HepG2 (cell line): ENCODE measurements around the gene REPIN1. TPM values are rescaled to one million over a fixed set of nuclear protein-coding genes. Genes with fewer than 3 reads are reported as not detected.
A peak's percentile ranks its signal among the peaks of the same experiment; 100 is the strongest.

Source experiments
- NCOR1 ChIP-seq: fragments of 200-600 bp; sonication (generic); IDR thresholded peaks from 2 replicates; pipeline ENCODE4 v1.7.0; 2017; ENCODE audit warnings: antibody characterized with exemption, low read length, borderline replicate concordance
- NR2F1 ChIP-seq, 2 experiments: fragments of 450-650 bp in 1 of 2; formaldehyde crosslinking in 1 of 2; IDR thresholded peaks; 2 replicates each; pipeline versions ENCODE4 v1.5.0 to v1.6.1; 2016 to 2020; ENCODE audit warnings: mild to moderate bottlenecking in 1 of 2, missing compliant biosample characterization in 1 of 2, missing genetic modification reagents in 1 of 2, moderate library complexity in 1 of 2
- PRMT3 ChIP-seq: sonication (generic); formaldehyde crosslinking; IDR thresholded peaks from 2 replicates; pipeline ENCODE4 v1.8.1; 2022; ENCODE audit warnings: low read depth, mild to moderate bottlenecking, moderate library complexity, missing genetic modification reagents, borderline replicate concordance
- RORA ChIP-seq: sonication (generic); formaldehyde crosslinking; IDR thresholded peaks from 2 replicates; pipeline ENCODE4 v1.5.0; 2020; ENCODE audit warnings: mild to moderate bottlenecking, missing genetic modification reagents, moderate library complexity
- SAFB2 ChIP-seq: sonication (generic); formaldehyde crosslinking; IDR thresholded peaks from 2 replicates; pipeline ENCODE4 v1.5.1; 2020; ENCODE audit warnings: missing genetic modification reagents, low read depth, mild to moderate bottlenecking, borderline replicate concordance
- SATB2 ChIP-seq: sonication (generic); formaldehyde crosslinking; IDR thresholded peaks from 2 replicates; pipeline ENCODE4 v1.5.0; 2020; ENCODE audit warnings: missing genetic modification reagents
- U2AF1 ChIP-seq: fragments of 200-400 bp; formaldehyde crosslinking; optimal IDR thresholded peaks from 2 replicates; pipeline ENCODE3; 2017; ENCODE audit warnings: mild to moderate bottlenecking, low read depth, low read length
- ZIK1 ChIP-seq: sonication (generic); formaldehyde crosslinking; IDR thresholded peaks from 2 replicates; pipeline ENCODE4 v1.5.0; 2020; ENCODE audit warnings: mild to moderate bottlenecking, low read depth, missing genetic modification reagents, borderline replicate concordance
- ZNF101 ChIP-seq: sonication (generic); formaldehyde crosslinking; IDR thresholded peaks from 2 replicates; pipeline ENCODE4 v1.4.0; 2020; ENCODE audit warnings: mild to moderate bottlenecking, low read depth, missing genetic modification reagents, borderline replicate concordance
- ZNF34 ChIP-seq: sonication (generic); formaldehyde crosslinking; IDR thresholded peaks from 2 replicates; pipeline ENCODE4 v1.4.0; 2020; ENCODE audit warnings: mild to moderate bottlenecking, missing genetic modification reagents, borderline replicate concordance
- ZNF367 ChIP-seq: sonication (generic); formaldehyde crosslinking; IDR thresholded peaks from 2 replicates; pipeline ENCODE4 v1.4.0; 2020; ENCODE audit warnings: missing genetic modification reagents, borderline replicate concordance
- ZNF547 ChIP-seq: sonication (generic); formaldehyde crosslinking; IDR thresholded peaks from 2 replicates; pipeline ENCODE4 v1.5.1; 2020; ENCODE audit warnings: mild to moderate bottlenecking, missing genetic modification reagents
- ZNF652 ChIP-seq: IDR thresholded peaks from 2 replicates; pipeline ENCODE4 v1.6.1; 2016; ENCODE audit warnings: low read depth, borderline replicate concordance
- ZNF703 ChIP-seq: sonication (generic); formaldehyde crosslinking; IDR thresholded peaks from 2 replicates; pipeline ENCODE4 v1.5.1; 2020; ENCODE audit warnings: missing genetic modification reagents, mild to moderate bottlenecking, moderate library complexity, borderline replicate concordance
- polyA plus RNA-seq, 8 experiments: library from polyadenylated mRNA; depleted of rRNA in 3 of 8; stranded (reverse) in 7 of 8; unstranded in 1 of 8; fragments of >200 nt; fragmentation: Illumina TruSeq in 4 of 8; extraction: Trizol in 4 of 8; gene quantifications; 2 replicates each; pipeline versions ENCODE4 v1.2.1 to v1.2.3, GENCODE V29; 2011 to 2016; ENCODE audit warnings: low read depth in 4 of 8, missing spikeins in 1 of 8, mixed read lengths in 1 of 8; ENCODE audit not compliant: insufficient read depth in 1 of 8
- total RNA-seq, 5 experiments: library from RNA; depleted of rRNA; stranded (reverse); fragments of >200 nt; fragmentation: Illumina TruSeq; extraction: Trizol; gene quantifications; 2 replicates each; pipeline ENCODE4 v1.2.3, GENCODE V29; 2016; ENCODE audit warnings: low read depth in 1 of 5
- TF ChIP-seq, protein P1 (sequence below): sonication (generic); formaldehyde crosslinking; IDR thresholded peaks from 2 replicates; pipeline ENCODE4 v1.4.0; 2020; ENCODE audit warnings: missing genetic modification reagents
- TF ChIP-seq, protein P2 (sequence below): IDR thresholded peaks from 2 replicates; pipeline ENCODE4 v1.6.1; 2016; ENCODE audit warnings: missing genetic modification reagents, missing compliant biosample characterization
- TF ChIP-seq, protein P3 (sequence below): IDR thresholded peaks from 2 replicates; pipeline ENCODE4 v1.4.0; 2020; ENCODE audit warnings: mild to moderate bottlenecking, missing genetic modification reagents

The REPIN1 gene
- total and polyA plus RNA-seq, 2 of the 13 experiments (the other 11 are each of a cell fraction or from before 2014, with no cell fraction given): 69.9 to 108 TPM

DNA sequence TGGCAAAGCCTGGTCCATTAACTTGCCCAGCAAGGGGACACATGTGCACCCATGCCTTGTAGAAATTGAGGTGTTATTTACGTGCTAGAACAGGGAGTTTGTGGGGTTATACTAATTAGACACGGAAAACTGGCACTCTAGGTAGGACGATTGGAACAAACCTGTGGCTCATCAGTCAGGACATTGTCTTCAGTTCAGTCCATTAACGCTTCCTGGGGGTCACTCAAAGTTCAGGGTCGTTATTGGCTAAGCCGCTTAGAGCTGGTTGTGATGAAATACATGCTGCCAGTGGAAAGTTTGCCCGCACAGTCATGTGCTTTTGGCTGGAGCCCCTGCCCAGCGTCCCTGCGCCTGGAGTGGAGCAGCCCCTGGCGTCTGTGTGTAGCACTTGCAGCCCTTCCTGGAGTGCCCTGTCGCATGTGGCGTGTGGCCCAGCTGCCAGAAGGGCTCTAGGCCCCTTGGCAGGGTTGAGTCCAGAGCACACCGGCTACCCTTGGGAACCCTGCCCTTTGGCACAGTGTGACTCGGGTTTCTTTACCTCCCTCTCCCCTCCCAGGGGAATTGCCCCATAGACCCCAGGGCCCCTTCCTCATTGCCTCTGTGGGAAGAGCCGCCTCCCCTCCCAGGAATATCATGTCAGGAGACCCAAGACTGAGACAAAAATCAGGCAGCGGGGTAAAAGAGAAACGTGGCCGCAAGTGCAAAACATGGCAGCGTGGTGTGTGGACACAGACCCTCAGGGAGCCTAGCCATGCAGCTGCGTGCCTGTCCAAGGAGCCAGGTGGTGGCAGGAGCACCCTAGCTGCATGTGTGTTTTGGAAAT, 20.3 kb downstream of the REPIN1 start (continued):
- TF ChIP-seq ZIK1 (CRISPR knock-in tag) (peak; percentile 75; the same call in 1 of the 2 replicates), NCOR1 (peak; percentile 91; the same call in 1 of the 2 replicates), ZNF652 (peak; percentile 58; the same call in 1 of the 2 replicates), ZNF547 (CRISPR knock-in tag) (peak; percentile 80), NR2F1 (CRISPR knock-in tag; IDR thresholded peaks at IDR 0.05) (peak; percentile 87), ZNF367 (CRISPR knock-in tag) (no peak), ZNF34 (no peak), SAFB2 (CRISPR knock-in tag) (peak; percentile 74; the same call in 1 of the 2 replicates), PRMT3 (CRISPR knock-in tag) (no peak), ZNF703 (CRISPR knock-in tag) (no peak), ZNF101 (CRISPR knock-in tag) (no peak), RORA (CRISPR knock-in tag) (no peak), U2AF1 (peak; percentile 63), SATB2 (CRISPR knock-in tag) (peak; percentile 90)
- TF ChIP-seq, protein P1, sequence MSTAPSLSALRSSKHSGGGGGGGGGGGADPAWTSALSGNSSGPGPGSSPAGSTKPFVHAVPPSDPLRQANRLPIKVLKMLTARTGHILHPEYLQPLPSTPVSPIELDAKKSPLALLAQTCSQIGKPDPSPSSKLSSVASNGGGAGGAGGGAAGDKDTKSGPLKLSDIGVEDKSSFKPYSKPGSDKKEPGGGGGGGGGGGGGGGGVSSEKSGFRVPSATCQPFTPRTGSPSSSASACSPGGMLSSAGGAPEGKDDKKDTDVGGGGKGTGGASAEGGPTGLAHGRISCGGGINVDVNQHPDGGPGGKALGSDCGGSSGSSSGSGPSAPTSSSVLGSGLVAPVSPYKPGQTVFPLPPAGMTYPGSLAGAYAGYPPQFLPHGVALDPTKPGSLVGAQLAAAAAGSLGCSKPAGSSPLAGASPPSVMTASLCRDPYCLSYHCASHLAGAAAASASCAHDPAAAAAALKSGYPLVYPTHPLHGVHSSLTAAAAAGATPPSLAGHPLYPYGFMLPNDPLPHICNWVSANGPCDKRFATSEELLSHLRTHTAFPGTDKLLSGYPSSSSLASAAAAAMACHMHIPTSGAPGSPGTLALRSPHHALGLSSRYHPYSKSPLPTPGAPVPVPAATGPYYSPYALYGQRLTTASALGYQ (CRISPR knock-in tag): peak; percentile 84; the same call in 1 of the 2 replicates
- TF ChIP-seq, protein P2, sequence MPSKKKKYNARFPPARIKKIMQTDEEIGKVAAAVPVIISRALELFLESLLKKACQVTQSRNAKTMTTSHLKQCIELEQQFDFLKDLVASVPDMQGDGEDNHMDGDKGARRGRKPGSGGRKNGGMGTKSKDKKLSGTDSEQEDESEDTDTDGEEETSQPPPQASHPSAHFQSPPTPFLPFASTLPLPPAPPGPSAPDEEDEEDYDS (CRISPR knock-in tag): peak; percentile 78
- TF ChIP-seq, protein P3, sequence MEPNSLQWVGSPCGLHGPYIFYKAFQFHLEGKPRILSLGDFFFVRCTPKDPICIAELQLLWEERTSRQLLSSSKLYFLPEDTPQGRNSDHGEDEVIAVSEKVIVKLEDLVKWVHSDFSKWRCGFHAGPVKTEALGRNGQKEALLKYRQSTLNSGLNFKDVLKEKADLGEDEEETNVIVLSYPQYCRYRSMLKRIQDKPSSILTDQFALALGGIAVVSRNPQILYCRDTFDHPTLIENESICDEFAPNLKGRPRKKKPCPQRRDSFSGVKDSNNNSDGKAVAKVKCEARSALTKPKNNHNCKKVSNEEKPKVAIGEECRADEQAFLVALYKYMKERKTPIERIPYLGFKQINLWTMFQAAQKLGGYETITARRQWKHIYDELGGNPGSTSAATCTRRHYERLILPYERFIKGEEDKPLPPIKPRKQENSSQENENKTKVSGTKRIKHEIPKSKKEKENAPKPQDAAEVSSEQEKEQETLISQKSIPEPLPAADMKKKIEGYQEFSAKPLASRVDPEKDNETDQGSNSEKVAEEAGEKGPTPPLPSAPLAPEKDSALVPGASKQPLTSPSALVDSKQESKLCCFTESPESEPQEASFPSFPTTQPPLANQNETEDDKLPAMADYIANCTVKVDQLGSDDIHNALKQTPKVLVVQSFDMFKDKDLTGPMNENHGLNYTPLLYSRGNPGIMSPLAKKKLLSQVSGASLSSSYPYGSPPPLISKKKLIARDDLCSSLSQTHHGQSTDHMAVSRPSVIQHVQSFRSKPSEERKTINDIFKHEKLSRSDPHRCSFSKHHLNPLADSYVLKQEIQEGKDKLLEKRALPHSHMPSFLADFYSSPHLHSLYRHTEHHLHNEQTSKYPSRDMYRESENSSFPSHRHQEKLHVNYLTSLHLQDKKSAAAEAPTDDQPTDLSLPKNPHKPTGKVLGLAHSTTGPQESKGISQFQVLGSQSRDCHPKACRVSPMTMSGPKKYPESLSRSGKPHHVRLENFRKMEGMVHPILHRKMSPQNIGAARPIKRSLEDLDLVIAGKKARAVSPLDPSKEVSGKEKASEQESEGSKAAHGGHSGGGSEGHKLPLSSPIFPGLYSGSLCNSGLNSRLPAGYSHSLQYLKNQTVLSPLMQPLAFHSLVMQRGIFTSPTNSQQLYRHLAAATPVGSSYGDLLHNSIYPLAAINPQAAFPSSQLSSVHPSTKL (CRISPR knock-in tag): peak; percentile 94
